Caco-2 (cell line): ENCODE measurements around the gene ABHD12. TPM values are rescaled to one million over a fixed set of nuclear protein-coding genes. Genes with fewer than 3 reads are reported as not detected.

Source experiments
- BruUV-seq: library from RNA; stranded (reverse); fragments of 400-500 nt; replicated peaks from 2 replicates; lab custom pipeline; 2021; lab: Mats Ljungman, UMichigan
- CTCF ChIA-PET: fragments of 300-600 bp; sonication (Branson Sonifier 250); formaldehyde crosslinking; loops from one replicate; lab custom pipeline; 2022; ENCODE audit warnings: antibody characterized with exemption; lab: Charles Lee
- POLR2A ChIA-PET: fragments of 300-600 bp; sonication (Branson Sonifier 250); formaldehyde crosslinking; loops from one replicate; lab custom pipeline; 2022; ENCODE audit warnings: antibody characterized with exemption; lab: Charles Lee
- DNase-seq, 2 experiments: peaks; one replicate each; pipeline versions ENCODE4 v3.0.0 to v3.0.0-alpha.2; 2020 to 2022
- H3K27me3 ChIP-seq: replicated peaks from 2 replicates; pipeline ENCODE4 v1.6.0; 2011; ENCODE audit warnings: low read length; ENCODE audit not compliant: control insufficient read depth, insufficient read depth
- H3K36me3 ChIP-seq: 2 replicates; pipeline ENCODE4 v1.5.1; 2011; ENCODE audit warnings: low read length; ENCODE audit not compliant: control insufficient read depth, insufficient read depth
- H3K4me1 ChIP-seq: fragments of 250-450 bp; sonication (Bioruptor Pico); 2 replicates; pipeline ENCODE4 v1.5.1; 2020; ENCODE audit warnings: mild to moderate bottlenecking
- H3K4me3 ChIP-seq: 2 replicates; pipeline ENCODE4 v1.5.1; 2011; ENCODE audit warnings: low read depth, mild to moderate bottlenecking, control low read depth, low read length
- H3K9me3 ChIP-seq: fragments of 250-450 bp; sonication (Bioruptor Pico); 2 replicates; pipeline ENCODE4 v1.5.1; 2020; ENCODE audit warnings: mild to moderate bottlenecking, moderate library complexity
- H3K27ac Mint-ChIP-seq: one replicate; pipeline ENCODE4 v1.8.0; 2022; ENCODE audit warnings: mixed read lengths; ENCODE audit not compliant: unreplicated experiment
- H3K27me3 Mint-ChIP-seq: one replicate; pipeline ENCODE4 v1.8.0; 2022; ENCODE audit warnings: mixed read lengths; ENCODE audit not compliant: insufficient read depth, unreplicated experiment
- H3K36me3 Mint-ChIP-seq: one replicate; pipeline ENCODE4 v1.8.0; 2022; ENCODE audit warnings: mild to moderate bottlenecking, mixed read lengths; ENCODE audit not compliant: insufficient read depth, unreplicated experiment
- H3K4me1 Mint-ChIP-seq: one replicate; pipeline ENCODE4 v1.8.0; 2022; ENCODE audit warnings: low read depth, mixed read lengths; ENCODE audit not compliant: unreplicated experiment
- H3K4me3 Mint-ChIP-seq: one replicate; pipeline ENCODE4 v1.8.0; 2022; ENCODE audit warnings: mild to moderate bottlenecking, moderate library complexity, mixed read lengths; ENCODE audit not compliant: unreplicated experiment
- H3K9me3 Mint-ChIP-seq: one replicate; pipeline ENCODE4 v1.8.0; 2022; ENCODE audit warnings: mixed read lengths; ENCODE audit not compliant: unreplicated experiment
- CTCF ChIP-seq, 2 experiments: fragments of 200-600 bp in 1 of 2; IDR thresholded peaks; 1 replicate in 1 of 2; 2 replicates in 1 of 2; pipeline versions ENCODE4 v1.5.1 to v1.8.0; 2011 to 2022; ENCODE audit warnings: antibody characterized with exemption in 1 of 2, control low read depth in 1 of 2, inconsistent platforms in 1 of 2, low read depth in 1 of 2, low read length in 1 of 2, mild to moderate bottlenecking in 1 of 2, moderate library complexity in 1 of 2; ENCODE audit not compliant: insufficient read depth in 1 of 2, severe bottlenecking in 1 of 2, unreplicated experiment in 1 of 2
- intact Hi-C: fragments of 100-400 bp; cut with micrococcal nuclease; formaldehyde crosslinking; loops from one replicate; pipeline ENCODE4 v1.10.0; 2022; ENCODE audit not compliant: unreplicated experiment
- total RNA-seq: library from RNA; stranded (reverse); gene quantifications from 2 replicates; pipeline ENCODE4 v1.2.3, GENCODE V29; 2022

ABHD12 gene
- total RNA-seq, 1 experiment from 2014 or later = 104 TPM

GRCh38 chr20:25397096-25397495, 6.5 kb upstream of the ABHD12 start:
- H3K4me1 ChIP-seq = peaks cover 25% of the 10 kb centered on the region
- POLR2A ChIA-PET = no interaction called here
- CTCF ChIA-PET = interaction anchor here (1.7 to 5.1 kb wide), 3 partner anchors 59 to 97 kb away, joined by 8 to 70 read pairs (median 9); no protein-coding TSS in a partner anchor
- no peak for TF ChIP-seq CTCF (IDR thresholded peaks at IDR 0.05; ENCODE audit: insufficient read depth in 1 of 2, low read depth in 1 of 2, low read length in 1 of 2, severe bottlenecking in 1 of 2, unreplicated experiment in 1 of 2)
- intact Hi-C loops = no loop called here
- H3K9me3 ChIP-seq = peaks cover 4% of the 10 kb centered on the region
- Mint-ChIP-seq H3K4me3 (peak overlapping the region; percentile 30), H3K36me3 (no peaks in the 10 kb centered on the region), H3K9me3 (peaks cover under 1% of the 10 kb centered on the region), H3K27me3 (no peaks in the 10 kb centered on the region), H3K27ac (peak overlapping the region; percentile 87), H3K4me1 (peaks cover 21% of the 10 kb centered on the region)
- BruUV-seq = no TSS peak
- H3K36me3 ChIP-seq = no peaks in the 10 kb centered on the region
- no peaks in the 10 kb centered on the region for H3K27me3 ChIP-seq
- no peak for DNase-seq
- no peak overlapping the region for H3K4me3 ChIP-seq

- H3K27ac Mint-ChIP-seq = no peak overlapping the region
- H3K4me3 Mint-ChIP-seq = no peak overlapping the region
- no peaks in the 10 kb centered on the region for H3K9me3 ChIP-seq
- peaks cover 29% of the 10 kb centered on the region for H3K4me1 ChIP-seq
- ChIA-PET CTCF (interaction anchor here (5.1 kb wide), 1 partner anchor 57 kb away, joined by 70 read pairs; no protein-coding TSS in a partner anchor), POLR2A (no interaction called here)
- H3K9me3 Mint-ChIP-seq = no peaks in the 10 kb centered on the region
- no peaks in the 10 kb centered on the region for H3K36me3 ChIP-seq
- no peaks in the 10 kb centered on the region for H3K27me3 ChIP-seq
- intact Hi-C loops = no loop called here
- BruUV-seq = no TSS peak
- peaks cover 7% of the 10 kb centered on the region for H3K36me3 Mint-ChIP-seq
- H3K4me1 Mint-ChIP-seq = peaks cover 21% of the 10 kb centered on the region
- TF ChIP-seq CTCF (IDR thresholded peaks at IDR 0.05; ENCODE audit: insufficient read depth in 1 of 2, low read depth in 1 of 2, low read length in 1 of 2, severe bottlenecking in 1 of 2, unreplicated experiment in 1 of 2) = no peak
- no peaks in the 10 kb centered on the region for H3K27me3 Mint-ChIP-seq
- H3K4me3 ChIP-seq = no peak overlapping the region
- no peak for DNase-seq
Measured at GRCh38 chr20:25394996-25395395, 4.4 kb upstream of the ABHD12 start.

- Mint-ChIP-seq H3K4me1 (peaks cover 21% of the 10 kb centered on the region), H3K27ac (no peak overlapping the region), H3K27me3 (no peaks in the 10 kb centered on the region), H3K9me3 (no peaks in the 10 kb centered on the region), H3K4me3 (no peak overlapping the region), H3K36me3 (peaks cover 7% of the 10 kb centered on the region)
- CTCF ChIA-PET = no interaction called here
- intact Hi-C loops = no loop called here
- DNase-seq = no peak
- BruUV-seq = no TSS peak
- H3K27me3 ChIP-seq = no peaks in the 10 kb centered on the region
- TF ChIP-seq CTCF (IDR thresholded peaks at IDR 0.05; ENCODE audit: insufficient read depth in 1 of 2, low read depth in 1 of 2, low read length in 1 of 2, severe bottlenecking in 1 of 2, unreplicated experiment in 1 of 2) = no peak
- no peaks in the 10 kb centered on the region for H3K36me3 ChIP-seq
- no peaks in the 10 kb centered on the region for H3K9me3 ChIP-seq
- peaks cover 26% of the 10 kb centered on the region for H3K4me1 ChIP-seq
- POLR2A ChIA-PET = no interaction called here
- no peak overlapping the region for H3K4me3 ChIP-seq
Measured at GRCh38 chr20:25394276-25394675, 3.6 kb upstream of the ABHD12 start.
